Fibroblast of pulmonary artery (primary cell): Measurements from ENCODE around the gene ABHD15.

ENCODE experiments used
- DNase-seq: peaks from one replicate; pipeline ENCODE4 v3.0.0-alpha.2; 2010; ENCODE audit warnings: low read depth
- H3K4me3 ChIP-seq: replicated peaks from 2 replicates; pipeline ENCODE4 v1.5.1; 2011; ENCODE audit warnings: low read depth, mild to moderate bottlenecking, control low read depth, low read length, moderate library complexity
- TF ChIP-seq, protein P1 (sequence below): IDR thresholded peaks from 2 replicates; pipeline ENCODE4 v1.5.1; 2011; ENCODE audit warnings: mild to moderate bottlenecking, control low read depth, low read length, inconsistent platforms; ENCODE audit errors: missing control alignments

The ABHD15 gene

DNA sequence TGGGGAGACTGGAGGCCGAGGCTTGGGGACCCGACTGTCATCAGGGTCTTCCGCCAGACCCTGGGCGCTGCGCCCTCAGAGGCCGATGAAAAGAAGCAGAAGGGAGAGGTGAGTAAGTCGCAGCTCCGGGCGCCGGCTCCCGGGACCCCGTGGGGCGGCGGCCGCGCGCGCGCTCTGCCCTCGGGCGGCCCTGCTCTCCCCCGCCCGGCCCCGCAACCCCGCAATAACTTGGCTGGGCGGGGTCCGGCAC is 392 bp upstream of the ABHD15 start:
- H3K4me3 ChIP-seq: peak overlapping the region; percentile 70
- no peak for DNase-seq
- TF ChIP-seq, protein P1, sequence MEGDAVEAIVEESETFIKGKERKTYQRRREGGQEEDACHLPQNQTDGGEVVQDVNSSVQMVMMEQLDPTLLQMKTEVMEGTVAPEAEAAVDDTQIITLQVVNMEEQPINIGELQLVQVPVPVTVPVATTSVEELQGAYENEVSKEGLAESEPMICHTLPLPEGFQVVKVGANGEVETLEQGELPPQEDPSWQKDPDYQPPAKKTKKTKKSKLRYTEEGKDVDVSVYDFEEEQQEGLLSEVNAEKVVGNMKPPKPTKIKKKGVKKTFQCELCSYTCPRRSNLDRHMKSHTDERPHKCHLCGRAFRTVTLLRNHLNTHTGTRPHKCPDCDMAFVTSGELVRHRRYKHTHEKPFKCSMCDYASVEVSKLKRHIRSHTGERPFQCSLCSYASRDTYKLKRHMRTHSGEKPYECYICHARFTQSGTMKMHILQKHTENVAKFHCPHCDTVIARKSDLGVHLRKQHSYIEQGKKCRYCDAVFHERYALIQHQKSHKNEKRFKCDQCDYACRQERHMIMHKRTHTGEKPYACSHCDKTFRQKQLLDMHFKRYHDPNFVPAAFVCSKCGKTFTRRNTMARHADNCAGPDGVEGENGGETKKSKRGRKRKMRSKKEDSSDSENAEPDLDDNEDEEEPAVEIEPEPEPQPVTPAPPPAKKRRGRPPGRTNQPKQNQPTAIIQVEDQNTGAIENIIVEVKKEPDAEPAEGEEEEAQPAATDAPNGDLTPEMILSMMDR: no peak

GRCh38 chr17:29565643-29566472 is 979 bp downstream of the ABHD15 start:
- DNase-seq: no peak
- TF ChIP-seq, protein P1: no peak
- H3K4me3 ChIP-seq: peak overlapping the region; percentile 40

- no peak for DNase-seq
- TF ChIP-seq, protein P1: no peak
- H3K4me3 ChIP-seq: no peak overlapping the region
Measured at GRCh38 chr17:29563816-29564215, 3.0 kb downstream of the ABHD15 start.

GRCh38 chr17:29562615-29563014 is 4.2 kb downstream of the ABHD15 start:
- TF ChIP-seq, protein P1: no peak
- no peak for DNase-seq
- no peak overlapping the region for H3K4me3 ChIP-seq

DNA sequence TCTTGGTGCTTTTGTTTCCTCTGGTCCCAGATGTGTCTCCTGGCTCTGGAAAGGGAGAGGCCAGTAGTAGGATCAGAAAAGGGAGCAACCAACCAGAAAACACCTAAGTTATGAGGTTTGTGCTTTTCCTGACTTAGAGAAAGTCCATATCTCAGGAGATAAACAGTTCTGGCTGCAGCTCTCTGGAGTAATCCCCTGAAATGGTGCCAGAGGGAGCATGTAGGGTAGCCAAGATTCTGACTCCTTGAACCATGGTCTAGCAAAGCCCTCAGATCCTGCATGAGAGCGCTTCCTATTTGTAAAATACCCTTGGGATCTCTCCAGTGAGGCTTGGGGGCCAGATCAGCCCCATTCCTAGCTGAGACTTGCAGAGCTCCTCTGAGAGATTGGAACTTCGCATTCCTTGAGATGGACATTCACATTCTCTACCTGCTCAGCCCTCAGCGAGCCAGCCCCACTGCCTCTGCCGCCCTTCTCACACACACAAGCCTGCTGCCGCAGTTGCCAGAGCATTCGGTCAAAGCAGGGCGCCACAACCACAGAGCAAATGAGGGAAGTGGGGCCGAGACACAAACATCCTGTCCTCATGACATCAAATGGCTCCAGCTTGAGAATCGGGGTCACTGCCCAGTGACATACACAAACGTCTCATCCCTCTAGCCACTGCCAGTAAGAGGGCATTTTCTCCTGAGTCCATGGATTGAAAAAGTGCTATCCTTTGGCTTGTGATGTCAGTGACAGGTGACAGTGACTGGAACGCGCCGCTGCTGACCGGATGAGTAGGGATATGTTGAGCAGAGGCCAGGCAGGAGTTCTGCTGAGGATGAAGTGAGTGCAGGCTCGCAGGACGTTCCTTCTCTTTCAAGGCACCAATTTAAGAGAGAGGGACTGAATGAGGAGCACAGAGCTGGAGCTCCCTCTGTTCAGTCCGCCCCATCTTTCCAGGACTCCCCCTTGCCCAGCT is 5.0 kb downstream of the ABHD15 start:
- TF ChIP-seq, protein P1: no peak

DNA sequence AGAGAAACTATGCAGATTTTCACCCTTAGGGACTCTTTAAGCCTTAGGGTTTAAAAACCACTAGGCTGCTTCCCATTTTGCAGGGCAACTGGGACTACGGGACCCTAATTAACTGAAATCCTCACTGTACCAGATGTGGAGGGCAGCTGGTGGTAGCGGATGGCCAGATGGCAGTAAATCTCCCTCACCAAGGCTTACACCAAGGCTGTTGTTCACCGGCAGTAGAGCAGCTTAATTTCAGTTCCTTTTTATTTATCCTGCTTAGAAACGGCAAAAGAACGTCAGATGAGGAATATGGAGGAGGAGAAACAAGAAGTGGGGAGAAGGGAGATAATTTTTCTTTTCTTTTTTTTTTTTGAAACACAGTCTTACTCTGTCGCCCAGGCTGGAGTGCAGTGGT is 6.5 kb downstream of the ABHD15 start:
- TF ChIP-seq, protein P1: no peak
- DNase-seq: no peak

More for the DNA sequence above, 5.0 kb downstream of the ABHD15 start:
- DNase-seq: no peak
- H3K4me3 ChIP-seq: no peak overlapping the region

More for the DNA sequence above, 6.5 kb downstream of the ABHD15 start:
- H3K4me3 ChIP-seq: no peak overlapping the region
